ENCODE data around the gene RAB5B. TPM values are rescaled to one million over a fixed set of nuclear protein-coding genes. Genes with fewer than 3 reads are reported as not detected.

RAB5B gene
- total RNA-seq, 1 donor from 2014 or later = 51.0 TPM

DNA sequence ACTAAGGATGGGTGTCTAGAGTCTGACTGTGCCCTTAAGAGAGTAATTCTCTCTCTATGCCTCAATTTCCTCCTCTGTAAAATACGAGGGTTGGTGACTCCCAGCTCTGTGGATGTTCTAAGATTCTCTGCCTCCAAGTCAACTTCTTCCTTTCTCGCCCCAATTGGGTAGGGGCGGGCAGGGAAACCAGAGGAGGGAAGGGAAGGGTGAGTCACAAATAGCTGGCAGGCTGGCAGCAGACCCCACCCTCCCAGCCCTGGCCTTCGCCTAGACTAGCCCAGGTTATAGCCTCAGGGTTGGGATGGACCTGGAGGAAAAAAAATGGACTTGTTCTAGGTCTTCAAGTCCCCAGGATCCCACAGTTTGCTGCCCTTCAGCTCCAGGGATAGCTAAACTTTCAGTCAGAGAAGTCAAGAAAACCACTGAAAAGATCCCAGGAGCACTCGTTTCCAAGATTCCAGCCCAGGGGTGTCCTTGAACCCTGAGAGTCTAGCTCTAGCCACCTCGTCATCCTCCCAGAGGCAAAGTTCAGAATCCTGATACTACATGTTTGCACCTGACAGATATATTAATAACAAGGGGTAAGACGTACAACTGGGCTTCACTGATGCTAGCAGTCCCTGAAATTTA lies 40.6 kb upstream of the RAB5B start:
- no peak for DNase-seq (ENCODE audit: low spot score)
- intact Hi-C loops (cut with micrococcal nuclease) = loop anchor here (5.0 kb wide), 1 partner anchor 951 kb away; the partner anchor contains the start of gene TESPA1
- peak overlapping the region; percentile 99 for H3K4me3 Mint-ChIP-seq (ENCODE audit: low read depth)
- H3K27me3 Mint-ChIP-seq (ENCODE audit: low read depth) = no peaks in the 10 kb centered on the region
- H3K27ac Mint-ChIP-seq = peak overlapping the region; percentile 81
- peaks cover 62% of the 10 kb centered on the region for H3K4me1 Mint-ChIP-seq (ENCODE audit: low read depth)
- no peaks in the 10 kb centered on the region for H3K9me3 Mint-ChIP-seq
- H3K36me3 Mint-ChIP-seq (ENCODE audit: low read depth) = peaks cover 56% of the 10 kb centered on the region

DNA sequence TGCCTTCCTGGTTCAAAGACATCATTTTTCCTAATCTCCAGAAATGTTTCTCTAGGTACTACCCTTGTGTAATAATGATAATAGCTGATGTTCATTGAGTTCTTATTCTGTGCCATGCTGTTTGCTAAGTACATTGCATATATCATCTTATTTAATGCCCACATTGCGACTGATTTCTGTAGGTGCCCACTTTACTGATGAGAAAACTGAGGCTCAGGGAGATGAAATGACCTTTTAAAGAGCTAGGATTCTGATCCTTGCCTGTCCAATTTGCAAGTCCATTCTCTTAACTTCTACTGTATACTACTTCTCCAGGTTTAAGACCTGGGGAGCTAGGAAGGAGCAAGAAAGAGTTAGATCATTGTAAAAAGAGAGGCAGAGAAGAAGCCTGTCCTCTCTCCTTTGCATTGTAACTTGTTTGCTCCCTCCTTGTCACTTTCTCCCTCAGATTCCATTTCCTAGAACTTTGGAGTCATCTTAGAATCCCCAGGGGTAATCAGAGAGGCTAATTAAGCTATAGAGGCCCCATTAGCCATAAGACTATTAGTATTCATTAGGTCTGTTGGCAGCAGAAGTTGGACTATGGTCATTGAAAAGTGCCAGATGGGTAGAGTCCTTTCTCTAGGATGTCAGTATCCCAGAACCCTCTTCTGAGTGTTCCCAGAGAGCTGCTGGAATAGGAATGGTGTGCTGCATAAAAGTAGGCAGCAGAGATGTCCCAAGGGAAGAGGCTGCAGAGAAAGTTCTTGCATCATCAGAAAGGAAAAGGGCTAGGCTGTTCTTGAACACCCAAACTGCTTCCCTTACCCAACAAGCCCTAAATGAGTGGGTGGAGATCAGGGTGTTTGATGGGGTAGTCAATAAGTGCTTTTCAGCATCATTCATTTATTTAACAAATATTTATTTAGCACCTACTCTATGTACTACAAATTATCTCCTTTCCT lies 39.8 kb upstream of the RAB5B start:
- no peak for DNase-seq (ENCODE audit: low spot score)
- peaks cover 64% of the 10 kb centered on the region for H3K36me3 Mint-ChIP-seq (ENCODE audit: low read depth)
- peak overlapping the region; percentile 53 for H3K27ac Mint-ChIP-seq
- peak overlapping the region; percentile 99 for H3K4me3 Mint-ChIP-seq (ENCODE audit: low read depth)
- intact Hi-C loops (cut with micrococcal nuclease) = loop anchor here (5.0 kb wide), 1 partner anchor 952 kb away; the partner anchor contains the start of gene TESPA1
- no peaks in the 10 kb centered on the region for H3K27me3 Mint-ChIP-seq (ENCODE audit: low read depth)
- H3K4me1 Mint-ChIP-seq (ENCODE audit: low read depth) = peaks cover 70% of the 10 kb centered on the region
- H3K9me3 Mint-ChIP-seq = no peaks in the 10 kb centered on the region

DNA sequence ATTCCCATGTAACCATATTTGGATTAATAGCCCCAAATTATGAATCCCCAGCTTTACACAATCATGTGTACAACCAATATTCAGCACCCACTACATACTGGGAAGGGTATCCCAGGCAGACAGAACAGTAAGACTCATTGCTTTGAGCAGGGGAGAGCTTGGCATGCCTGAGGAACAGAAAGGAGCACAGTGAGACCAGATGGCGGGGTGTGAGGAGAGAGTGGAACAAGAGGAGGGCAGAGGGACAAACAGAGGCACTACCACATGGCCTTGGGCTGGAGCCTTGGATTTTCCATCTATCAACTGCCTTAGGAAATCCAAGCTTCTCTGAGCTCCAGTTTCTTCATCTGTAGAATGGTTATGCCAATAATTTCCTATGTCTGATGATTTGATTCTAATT lies 39.1 kb upstream of the RAB5B start:
- intact Hi-C loops (cut with micrococcal nuclease) = loop anchor here (5.0 kb wide), 1 partner anchor 952 kb away; the partner anchor contains the start of gene TESPA1
- Mint-ChIP-seq H3K27ac (peak overlapping the region; percentile 42), H3K4me1 (ENCODE audit: low read depth) (peaks cover 67% of the 10 kb centered on the region), H3K9me3 (no peaks in the 10 kb centered on the region), H3K27me3 (ENCODE audit: low read depth) (no peaks in the 10 kb centered on the region), H3K4me3 (ENCODE audit: low read depth) (peak overlapping the region; percentile 34), H3K36me3 (ENCODE audit: low read depth) (peaks cover 71% of the 10 kb centered on the region)
- DNase-seq (ENCODE audit: low spot score) = no peak

DNA sequence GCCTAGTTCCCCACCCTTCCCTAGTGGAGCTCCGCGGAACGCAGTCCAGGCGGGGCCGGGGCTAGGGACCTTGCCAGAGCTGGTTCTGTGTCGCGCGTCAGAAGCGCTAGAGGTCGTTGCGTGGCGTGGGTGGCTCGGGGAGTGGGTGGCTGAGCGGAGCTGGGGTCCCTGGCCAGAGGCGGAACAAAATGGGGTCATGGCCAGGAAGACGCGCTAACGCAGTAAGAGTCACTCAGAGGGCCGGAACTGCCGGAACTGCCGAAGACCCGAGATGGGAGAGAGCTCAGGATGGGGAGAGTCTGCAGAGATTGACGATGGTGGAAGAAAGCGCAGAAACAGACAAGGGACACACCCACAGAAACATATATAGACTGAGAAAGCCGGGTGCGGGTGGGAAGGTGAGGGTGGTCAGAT lies 38.1 kb upstream of the RAB5B start:
- no peaks in the 10 kb centered on the region for H3K27me3 Mint-ChIP-seq (ENCODE audit: low read depth)
- DNase-seq (ENCODE audit: low spot score) = no peak
- no peaks in the 10 kb centered on the region for H3K9me3 Mint-ChIP-seq
- peak overlapping the region; percentile 68 for H3K27ac Mint-ChIP-seq
- intact Hi-C loops (cut with micrococcal nuclease) = no loop called here
- H3K36me3 Mint-ChIP-seq (ENCODE audit: low read depth) = peaks cover 78% of the 10 kb centered on the region
- H3K4me1 Mint-ChIP-seq (ENCODE audit: low read depth) = peaks cover 67% of the 10 kb centered on the region
- H3K4me3 Mint-ChIP-seq (ENCODE audit: low read depth) = peak overlapping the region; percentile 34

DNA sequence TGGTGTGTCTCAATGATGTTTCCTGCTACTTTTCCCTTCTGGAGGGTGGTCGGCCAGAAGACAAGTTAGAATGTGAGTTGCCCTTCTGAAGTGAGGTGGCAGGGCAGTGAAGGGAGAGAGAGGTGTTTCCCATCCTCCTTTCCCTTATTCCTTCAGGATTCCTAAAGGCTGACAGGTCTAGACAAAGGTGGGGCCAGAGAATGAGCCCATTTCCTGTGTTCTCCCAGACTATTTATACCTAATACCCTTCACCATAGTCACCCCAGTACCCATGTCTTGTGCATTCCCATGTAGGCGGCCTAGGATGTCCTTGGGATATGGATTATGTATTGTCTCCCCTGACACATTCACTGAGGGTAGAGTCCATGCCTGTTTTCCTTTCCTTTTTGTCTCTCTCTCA lies 35.9 kb upstream of the RAB5B start:
- peaks cover 85% of the 10 kb centered on the region for H3K36me3 Mint-ChIP-seq (ENCODE audit: low read depth)

DNA sequence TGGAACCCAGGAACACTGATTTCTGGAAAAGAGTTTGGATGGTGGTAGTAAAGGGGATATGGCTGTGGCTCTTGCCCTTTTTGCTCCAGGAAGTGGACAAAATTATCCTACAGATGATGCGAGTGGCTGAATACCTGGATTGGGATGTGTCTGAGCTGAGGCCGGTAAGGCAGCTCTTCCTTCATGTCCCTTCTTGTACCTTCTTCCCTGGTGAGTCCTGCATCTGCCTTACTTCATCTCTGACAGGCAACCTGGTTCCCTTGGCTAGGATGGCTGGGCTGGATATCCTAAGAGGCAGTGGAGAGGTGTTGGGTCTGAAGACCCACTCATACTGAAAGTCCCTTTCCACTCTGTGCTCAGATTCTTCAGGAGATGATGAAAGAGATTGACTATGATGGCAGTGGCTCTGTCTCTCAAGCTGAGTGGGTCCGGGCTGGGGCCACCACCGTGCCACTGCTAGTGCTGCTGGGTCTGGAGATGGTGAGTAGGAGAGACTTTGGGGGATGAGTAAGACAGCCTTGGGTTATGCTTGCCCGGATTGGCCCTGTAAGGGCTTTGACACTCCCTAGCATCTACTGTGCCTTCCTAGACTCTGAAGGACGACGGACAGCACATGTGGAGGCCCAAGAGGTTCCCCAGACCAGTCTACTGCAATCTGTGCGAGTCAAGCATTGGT lies 34.9 kb upstream of the RAB5B start:
- Mint-ChIP-seq H3K4me1 (ENCODE audit: low read depth) (peaks cover 57% of the 10 kb centered on the region), H3K4me3 (ENCODE audit: low read depth) (no peak overlapping the region), H3K27ac (peak overlapping the region; percentile 67), H3K36me3 (ENCODE audit: low read depth) (peaks cover 86% of the 10 kb centered on the region), H3K27me3 (ENCODE audit: low read depth) (no peaks in the 10 kb centered on the region), H3K9me3 (no peaks in the 10 kb centered on the region)
- intact Hi-C loops (cut with micrococcal nuclease) = no loop called here
- no peak for DNase-seq (ENCODE audit: low spot score)

More for the DNA sequence above, 35.9 kb upstream of the RAB5B start:
- Mint-ChIP-seq H3K4me3 (ENCODE audit: low read depth) (no peak overlapping the region), H3K9me3 (no peaks in the 10 kb centered on the region), H3K4me1 (ENCODE audit: low read depth) (peaks cover 63% of the 10 kb centered on the region), H3K27ac (peak overlapping the region; percentile 44), H3K27me3 (ENCODE audit: low read depth) (no peaks in the 10 kb centered on the region)
- intact Hi-C loops (cut with micrococcal nuclease) = no loop called here
- no peak for DNase-seq (ENCODE audit: low spot score)

DNA sequence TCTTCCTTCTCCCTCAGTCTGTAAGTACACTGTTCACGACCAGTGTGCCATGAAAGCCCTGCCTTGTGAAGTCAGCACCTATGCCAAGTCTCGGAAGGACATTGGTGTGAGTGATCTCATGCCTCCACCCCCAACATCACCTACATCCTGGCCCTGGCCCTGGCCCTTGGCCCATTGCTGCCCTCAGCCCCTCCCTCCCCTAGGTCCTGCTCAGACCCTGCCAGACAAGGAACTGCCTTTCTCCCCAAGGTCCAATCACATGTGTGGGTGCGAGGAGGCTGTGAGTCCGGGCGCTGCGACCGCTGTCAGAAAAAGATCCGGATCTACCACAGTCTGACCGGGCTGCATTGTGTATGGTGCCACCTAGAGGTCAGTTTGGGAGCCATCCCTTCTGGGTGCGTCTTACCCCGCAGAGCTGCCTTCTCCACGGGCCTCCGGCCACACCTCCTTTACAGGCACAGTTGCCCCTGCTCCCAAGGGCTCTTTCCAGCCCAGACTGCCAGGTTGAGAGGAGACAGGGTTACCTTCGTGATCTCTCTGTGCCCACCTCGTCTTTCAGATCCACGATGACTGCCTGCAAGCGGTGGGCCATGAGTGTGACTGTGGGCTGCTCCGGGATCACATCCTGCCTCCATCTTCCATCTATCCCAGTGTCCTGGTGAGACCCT lies 33.7 kb upstream of the RAB5B start:
- Mint-ChIP-seq H3K4me1 (ENCODE audit: low read depth) (peaks cover 50% of the 10 kb centered on the region), H3K36me3 (ENCODE audit: low read depth) (peaks cover 94% of the 10 kb centered on the region), H3K4me3 (ENCODE audit: low read depth) (no peak overlapping the region), H3K27me3 (ENCODE audit: low read depth) (no peaks in the 10 kb centered on the region), H3K27ac (peak overlapping the region; percentile 51), H3K9me3 (no peaks in the 10 kb centered on the region)
- DNase-seq (ENCODE audit: low spot score) = peak; percentile 76
- intact Hi-C loops (cut with micrococcal nuclease) = loop anchor here (1.0 to 2.0 kb wide), 2 partner anchors 9 to 13 kb away; partner anchors contain the start of genes DGKA and PYM1

DNA sequence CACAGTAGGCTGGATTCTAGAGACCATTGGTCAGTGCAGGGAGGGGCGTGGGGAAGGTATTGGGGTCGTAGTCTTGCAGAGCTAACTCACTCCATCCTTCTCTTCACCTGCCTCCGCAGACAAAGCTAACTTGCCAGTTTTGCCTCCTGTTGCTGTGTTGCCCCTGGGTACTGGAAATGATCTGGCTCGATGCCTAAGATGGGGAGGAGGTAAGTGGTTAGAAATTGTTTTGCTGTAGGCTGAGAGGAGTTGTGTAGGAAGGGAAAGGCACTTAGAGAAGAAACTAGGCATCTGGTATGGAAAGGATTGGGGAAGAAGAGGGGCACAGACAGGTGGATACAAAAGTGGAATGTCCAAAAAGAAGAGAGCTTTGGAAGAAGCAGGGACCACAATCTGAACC lies 31.8 kb upstream of the RAB5B start:
- no peaks in the 10 kb centered on the region for H3K9me3 Mint-ChIP-seq
- no peak for DNase-seq (ENCODE audit: low spot score)
- peaks cover 97% of the 10 kb centered on the region for H3K36me3 Mint-ChIP-seq (ENCODE audit: low read depth)
- H3K4me1 Mint-ChIP-seq (ENCODE audit: low read depth) = peaks cover 40% of the 10 kb centered on the region
- H3K27me3 Mint-ChIP-seq (ENCODE audit: low read depth) = no peaks in the 10 kb centered on the region
- H3K4me3 Mint-ChIP-seq (ENCODE audit: low read depth) = no peak overlapping the region
- peak overlapping the region; percentile 20 for H3K27ac Mint-ChIP-seq
- intact Hi-C loops (cut with micrococcal nuclease) = no loop called here

DNA sequence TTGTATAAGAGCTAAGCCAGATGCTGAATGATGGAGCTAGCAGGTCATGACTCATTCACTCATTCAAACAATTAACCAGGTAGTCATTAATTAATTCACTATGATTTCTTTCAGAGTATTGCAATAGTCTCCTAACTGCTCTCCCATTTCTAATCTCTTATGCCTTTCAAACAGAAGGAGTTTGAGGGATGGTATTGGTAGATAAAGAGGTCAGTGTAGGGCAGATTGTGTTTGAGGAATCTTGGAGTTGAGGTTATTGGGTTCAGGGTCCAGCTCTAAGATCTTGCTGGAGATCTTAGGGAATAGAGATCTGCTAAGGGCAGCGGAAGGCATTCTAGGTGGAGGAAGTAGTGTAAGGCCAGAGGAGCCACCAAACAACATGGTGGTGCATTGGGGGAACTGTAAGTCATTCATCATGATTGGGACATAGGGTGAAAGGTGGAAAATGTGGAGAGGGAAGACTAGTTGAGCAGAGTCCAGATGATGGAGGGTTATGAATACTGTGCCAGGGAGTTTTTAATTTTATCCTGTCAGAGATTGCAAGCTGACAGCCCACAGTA lies 31.2 kb upstream of the RAB5B start:
- no peak overlapping the region for H3K4me3 Mint-ChIP-seq (ENCODE audit: low read depth)
- peak overlapping the region; percentile 9 for H3K27ac Mint-ChIP-seq
- peaks cover 96% of the 10 kb centered on the region for H3K36me3 Mint-ChIP-seq (ENCODE audit: low read depth)
- H3K4me1 Mint-ChIP-seq (ENCODE audit: low read depth) = peaks cover 35% of the 10 kb centered on the region
- intact Hi-C loops (cut with micrococcal nuclease) = no loop called here
- H3K27me3 Mint-ChIP-seq (ENCODE audit: low read depth) = no peaks in the 10 kb centered on the region
- H3K9me3 Mint-ChIP-seq = no peaks in the 10 kb centered on the region
- no peak for DNase-seq (ENCODE audit: low spot score)

DNA sequence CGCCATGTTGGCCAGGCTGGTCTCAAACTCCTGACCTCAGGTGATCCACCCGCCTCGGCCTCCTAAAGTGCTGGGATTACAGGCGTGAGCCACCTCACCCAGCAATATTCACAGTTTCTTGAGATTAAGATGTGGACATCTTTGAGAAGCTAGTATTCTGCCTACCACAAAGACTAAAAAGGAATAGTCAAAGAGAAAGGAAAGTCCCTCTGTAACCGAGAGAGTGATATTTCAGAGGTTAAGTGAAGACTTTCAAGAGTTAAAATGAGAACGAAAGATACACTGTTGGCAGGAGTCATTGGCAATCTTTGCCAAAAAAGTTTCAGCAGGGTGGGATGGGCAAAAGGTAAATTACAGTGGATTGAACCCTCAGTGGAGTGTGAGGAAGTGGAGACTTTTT lies 27.3 kb upstream of the RAB5B start:
- Mint-ChIP-seq H3K4me3 (ENCODE audit: low read depth) (no peak overlapping the region), H3K9me3 (no peaks in the 10 kb centered on the region), H3K27ac (peak overlapping the region; percentile 43), H3K36me3 (ENCODE audit: low read depth) (peaks cover 76% of the 10 kb centered on the region), H3K27me3 (ENCODE audit: low read depth) (no peaks in the 10 kb centered on the region), H3K4me1 (ENCODE audit: low read depth) (peaks cover 10% of the 10 kb centered on the region)
- no peak for DNase-seq (ENCODE audit: low spot score)
- intact Hi-C loops (cut with micrococcal nuclease) = no loop called here

DNA sequence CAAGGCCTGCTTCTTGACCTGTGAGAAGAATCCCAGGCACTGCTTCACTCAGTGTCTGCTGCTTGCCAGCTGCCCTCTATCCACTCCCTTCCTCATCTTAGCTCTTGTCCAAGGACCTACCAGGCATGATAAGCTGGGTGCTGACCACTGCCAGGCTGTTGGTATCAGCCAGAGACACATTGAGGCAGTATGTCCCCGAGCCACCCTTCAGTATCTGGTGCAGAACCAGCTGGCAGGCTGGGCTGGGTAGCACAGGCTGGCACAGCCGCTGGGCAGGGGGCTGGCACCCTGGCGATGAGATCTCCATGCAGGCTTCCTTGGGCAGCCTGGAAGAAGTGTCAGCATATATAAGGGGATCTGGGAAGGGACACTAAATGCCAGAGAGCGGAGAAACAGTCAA lies 18.5 kb upstream of the RAB5B start:
- Mint-ChIP-seq H3K9me3 (no peaks in the 10 kb centered on the region), H3K27ac (peak overlapping the region; percentile 39)

More for the DNA sequence above, 18.5 kb upstream of the RAB5B start:
- H3K27me3 Mint-ChIP-seq (ENCODE audit: low read depth) = no peaks in the 10 kb centered on the region
- no peak for DNase-seq (ENCODE audit: low spot score)
- intact Hi-C loops (cut with micrococcal nuclease) = no loop called here
- H3K4me3 Mint-ChIP-seq (ENCODE audit: low read depth) = no peak overlapping the region
- peaks cover 51% of the 10 kb centered on the region for H3K36me3 Mint-ChIP-seq (ENCODE audit: low read depth)
- H3K4me1 Mint-ChIP-seq (ENCODE audit: low read depth) = peaks cover 4% of the 10 kb centered on the region
